Hematopoietic multipotent progenitor cell treated with erythropoietin and hydrocortisone succinate and interleukin-3 and kit ligand, for 15 days (in vitro differentiated cells): ENCODE results near the gene COPB1.

Experiments
- DNase-seq: peaks from one replicate; pipeline ENCODE4 v3.0.0-alpha.2; 2015; ENCODE audit warnings: low spot score

COPB1 gene

DNA sequence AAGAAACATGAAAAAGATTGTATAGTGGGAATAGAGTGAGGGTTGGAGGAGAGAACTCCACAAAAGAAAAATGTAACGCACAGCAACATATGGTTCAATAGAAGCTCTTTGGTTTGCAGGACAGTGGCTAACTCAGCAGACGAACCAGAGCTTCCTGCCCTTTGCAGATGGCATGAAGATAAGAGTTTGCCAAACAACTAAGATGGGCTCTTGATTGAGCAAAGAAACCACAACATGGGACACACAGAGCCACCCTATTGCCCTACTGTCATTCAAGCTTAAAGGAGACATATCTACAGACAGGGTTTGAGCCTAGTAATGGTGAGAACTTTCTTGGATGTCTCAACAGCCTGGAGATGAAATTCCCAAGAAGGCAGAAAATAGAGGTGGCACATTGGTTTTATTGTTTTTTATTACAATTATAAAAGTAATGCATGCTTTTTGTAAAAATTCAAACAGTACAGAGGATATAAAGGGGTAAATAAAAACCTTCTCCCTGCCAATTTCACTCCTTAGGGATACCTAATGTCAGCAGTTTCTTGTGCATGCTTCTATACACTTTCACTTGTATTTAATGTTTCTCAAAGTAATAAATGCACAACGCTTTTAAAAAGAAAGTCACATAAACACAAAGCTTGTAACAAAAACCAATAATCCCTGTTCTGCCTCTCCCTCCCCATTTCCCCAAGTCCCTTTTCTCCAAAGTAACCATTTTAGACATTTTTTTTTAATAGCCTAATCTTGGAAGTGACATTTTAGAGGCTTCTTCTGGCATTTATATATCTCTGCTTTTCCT is 63.7 kb downstream of the COPB1 start:
- DNase-seq: no peak

DNA sequence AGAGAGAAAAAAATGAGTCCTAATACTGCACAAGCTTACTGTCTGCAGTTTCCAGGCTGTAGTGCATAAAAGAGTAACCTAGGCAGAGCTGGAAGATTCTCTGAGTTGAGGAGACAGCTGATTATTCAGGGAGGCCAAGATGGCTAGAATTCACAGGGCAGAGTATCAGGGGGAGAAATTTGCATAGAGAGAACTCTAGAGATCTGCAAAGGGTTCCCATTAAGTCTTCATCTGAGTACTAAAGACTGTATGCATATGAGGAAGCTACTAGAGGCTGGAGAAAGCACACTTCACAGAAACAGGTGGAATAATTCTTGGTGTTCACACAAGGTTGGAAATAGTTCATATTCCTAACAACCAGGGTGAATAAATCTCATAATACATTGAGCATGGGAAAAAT is 74.0 kb downstream of the COPB1 start:
- DNase-seq: no peak

DNA sequence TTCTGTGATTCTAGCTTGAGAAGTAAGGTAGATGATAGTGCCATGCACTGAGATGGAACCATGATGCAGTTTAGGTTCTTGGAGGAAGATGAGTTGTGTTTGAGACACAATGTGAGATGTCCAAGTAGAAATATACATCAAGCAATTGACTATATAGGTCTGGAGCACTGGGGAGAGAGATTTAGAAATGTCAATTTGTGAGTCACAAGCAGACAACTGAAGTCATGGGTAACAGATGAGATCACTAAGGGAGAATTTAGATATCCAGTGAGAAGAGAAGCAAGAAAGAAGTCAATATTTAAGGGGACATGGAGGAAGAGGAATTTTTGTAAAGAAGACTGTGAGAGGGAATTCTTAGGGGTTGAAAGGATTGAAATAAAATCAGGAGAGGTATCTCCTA is 75.5 kb downstream of the COPB1 start:
- DNase-seq: no peak

DNA sequence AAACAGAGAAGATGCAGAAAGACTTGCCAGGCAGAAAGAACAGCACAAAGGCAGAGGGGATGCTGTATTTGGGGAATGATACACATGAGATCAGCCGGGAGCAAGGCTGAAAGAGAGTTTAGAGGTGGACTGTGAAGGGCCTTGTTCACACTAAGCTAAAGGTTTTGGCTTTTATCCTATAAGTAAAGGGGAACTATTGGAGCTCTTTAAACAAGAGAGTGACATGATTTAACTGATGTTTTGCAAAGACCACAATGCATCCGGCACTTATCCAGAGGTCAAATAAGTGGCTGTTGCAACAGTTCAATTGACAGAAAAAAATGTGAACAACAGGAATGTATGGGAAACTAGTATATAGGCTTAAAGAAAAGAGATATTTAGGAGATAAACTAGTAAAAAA is 76.0 kb downstream of the COPB1 start:
- no peak for DNase-seq

DNA sequence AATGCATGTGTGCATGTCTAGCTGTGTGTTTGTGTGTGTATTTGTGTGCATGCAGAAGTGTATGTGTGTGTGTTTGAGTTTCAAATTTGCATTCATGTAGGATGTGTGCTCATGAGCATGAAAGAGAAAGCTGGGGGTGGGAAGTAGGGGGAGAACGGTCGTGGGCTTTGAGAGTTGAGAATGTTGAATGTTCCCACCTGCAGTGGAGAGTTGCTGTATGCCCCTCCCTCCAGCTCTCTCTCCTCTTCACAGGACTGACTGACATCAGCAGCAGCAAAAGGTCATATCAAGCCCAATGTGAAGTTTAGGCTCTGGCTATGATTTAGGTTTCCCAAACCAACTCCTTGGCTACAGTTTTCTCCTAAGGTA is 76.8 kb downstream of the COPB1 start:
- no peak for DNase-seq

DNA sequence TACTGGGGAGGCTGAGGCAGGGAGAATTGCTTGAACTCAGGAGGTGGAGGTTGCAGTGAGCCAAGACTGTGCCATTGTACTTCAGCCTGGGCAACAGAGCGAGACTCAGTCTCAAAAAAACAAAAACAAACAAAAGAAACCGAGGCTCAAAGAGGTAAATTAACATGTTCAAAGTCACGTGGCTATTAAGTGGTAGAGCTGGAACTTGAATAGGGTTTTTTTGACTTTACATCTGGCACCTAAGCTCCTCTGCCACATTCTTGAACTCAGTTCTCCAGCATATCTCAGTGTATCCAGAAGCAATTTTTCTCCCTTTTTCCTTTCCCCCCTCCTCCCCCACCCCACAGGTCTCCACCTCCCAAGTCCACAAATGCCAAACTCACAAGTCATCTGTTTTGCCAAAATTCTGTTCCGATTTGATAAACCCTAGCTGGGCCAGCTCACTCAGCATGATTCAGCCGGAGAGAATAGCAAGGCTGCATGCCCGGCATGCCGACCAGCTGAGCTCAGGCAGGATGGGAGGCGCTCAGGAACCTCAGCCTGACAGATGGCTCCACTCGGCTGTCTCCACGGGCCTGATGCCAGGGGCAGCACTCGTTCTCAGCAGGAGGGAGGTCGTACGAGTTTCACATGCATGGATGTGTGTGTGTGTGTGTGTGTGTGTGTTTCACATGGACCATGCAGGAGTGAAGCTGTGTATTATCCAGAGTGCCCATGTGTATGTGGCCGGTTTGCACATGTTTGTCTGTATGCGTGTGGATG is 77.4 kb downstream of the COPB1 start:
- peak; percentile 79 for DNase-seq

DNA sequence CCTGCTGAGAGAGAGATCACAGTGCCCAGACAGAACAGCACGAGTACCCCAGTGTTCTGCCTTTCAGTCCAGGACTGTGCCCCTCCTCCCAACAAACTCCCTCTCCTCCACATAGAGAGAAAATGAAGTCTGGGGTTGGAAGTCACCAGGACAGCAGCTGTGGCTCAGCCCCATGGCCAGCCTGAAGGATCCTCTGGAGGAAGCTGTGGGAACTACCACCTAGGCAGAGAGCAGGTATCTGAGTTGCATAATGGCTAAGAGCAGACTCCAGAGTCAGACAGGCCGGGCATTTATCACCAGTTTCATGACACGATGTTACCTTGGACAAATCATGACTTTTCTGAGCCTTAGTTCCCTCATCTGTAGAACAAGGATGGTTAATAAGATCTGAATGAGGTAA is 79.4 kb downstream of the COPB1 start:
- no peak for DNase-seq

DNA sequence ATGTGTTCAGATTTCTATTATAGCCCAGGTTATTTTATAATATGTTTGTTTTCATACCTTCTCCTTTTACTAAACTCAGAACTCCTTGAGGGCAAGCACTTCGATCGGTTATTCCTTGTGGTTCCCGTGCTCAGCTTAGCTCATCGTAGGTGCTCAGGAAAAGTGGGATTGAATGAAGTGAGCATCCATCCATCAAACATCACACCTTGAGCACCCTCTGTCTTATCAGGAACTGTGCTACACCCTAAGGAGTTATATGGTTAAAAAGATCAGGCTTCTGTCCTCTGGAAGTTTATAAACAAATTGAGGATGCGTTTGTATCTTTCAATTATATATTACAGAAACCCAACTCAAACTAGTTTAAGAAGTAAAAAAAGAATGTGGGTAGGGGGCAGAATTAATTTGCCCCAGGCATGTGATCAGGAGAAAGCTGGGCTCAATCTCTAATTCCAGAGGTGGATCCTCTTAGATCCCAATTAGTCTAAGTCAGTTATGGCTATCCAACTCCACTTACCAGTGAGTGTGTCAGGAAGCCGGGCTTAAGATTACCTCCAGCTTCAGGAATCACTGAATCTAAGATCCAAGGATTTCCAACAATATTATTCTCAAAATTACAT is 80.7 kb downstream of the COPB1 start:
- DNase-seq: no peak

DNA sequence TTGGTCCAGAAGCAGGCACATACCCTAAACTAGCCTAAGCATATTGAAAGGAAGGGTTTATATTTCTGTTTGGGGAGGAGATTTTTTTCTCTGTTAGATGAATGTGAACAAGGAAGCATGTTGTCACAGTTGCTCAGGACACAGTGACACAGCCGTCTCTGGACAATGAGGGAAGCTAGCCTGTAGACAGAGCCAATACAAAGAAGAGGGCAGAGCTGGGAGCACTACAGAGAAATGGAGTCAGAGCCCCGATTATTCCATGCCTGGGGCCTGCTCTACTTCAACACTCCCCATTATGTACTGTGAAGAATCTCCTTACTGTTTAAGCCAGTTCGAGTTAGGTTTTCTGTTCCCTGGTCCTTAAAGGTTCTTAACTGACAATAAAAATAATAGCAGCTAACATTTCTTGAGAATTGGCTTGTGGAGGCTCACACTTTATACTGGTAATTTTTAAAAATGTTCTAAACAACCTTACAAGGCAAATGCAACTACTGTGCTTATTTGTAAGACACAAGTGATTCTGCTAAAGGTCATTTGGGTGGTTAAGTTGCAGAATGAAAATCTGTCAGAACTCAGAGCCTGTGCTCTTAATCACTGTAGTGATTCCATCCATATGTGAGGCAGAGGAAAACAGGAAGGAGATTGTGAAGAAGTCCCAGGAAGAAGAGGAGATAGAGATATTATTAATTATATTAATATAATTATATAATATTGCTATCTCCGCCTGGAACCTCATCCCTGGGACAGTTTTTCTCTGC is 81.8 kb downstream of the COPB1 start:
- no peak for DNase-seq

DNA sequence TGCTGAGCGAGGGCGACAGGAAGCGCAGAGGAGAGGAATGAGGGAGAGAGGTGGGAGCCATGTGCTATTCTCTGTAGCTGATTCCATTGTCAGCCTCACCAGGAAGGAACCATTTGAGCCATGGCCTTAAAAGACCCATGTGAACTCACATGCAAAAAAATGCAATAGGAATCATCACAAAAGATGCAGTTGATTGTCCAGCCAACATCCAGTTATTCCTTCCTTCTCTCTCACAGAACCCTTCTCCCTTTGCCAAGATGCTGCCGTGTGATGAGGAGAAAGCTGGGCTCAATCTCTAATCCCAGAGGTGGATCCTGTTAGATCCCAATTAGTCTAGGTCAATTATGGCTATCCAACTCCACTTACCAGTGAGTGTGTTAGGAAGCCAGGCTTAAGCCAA is 82.4 kb downstream of the COPB1 start:
- no peak for DNase-seq

DNA sequence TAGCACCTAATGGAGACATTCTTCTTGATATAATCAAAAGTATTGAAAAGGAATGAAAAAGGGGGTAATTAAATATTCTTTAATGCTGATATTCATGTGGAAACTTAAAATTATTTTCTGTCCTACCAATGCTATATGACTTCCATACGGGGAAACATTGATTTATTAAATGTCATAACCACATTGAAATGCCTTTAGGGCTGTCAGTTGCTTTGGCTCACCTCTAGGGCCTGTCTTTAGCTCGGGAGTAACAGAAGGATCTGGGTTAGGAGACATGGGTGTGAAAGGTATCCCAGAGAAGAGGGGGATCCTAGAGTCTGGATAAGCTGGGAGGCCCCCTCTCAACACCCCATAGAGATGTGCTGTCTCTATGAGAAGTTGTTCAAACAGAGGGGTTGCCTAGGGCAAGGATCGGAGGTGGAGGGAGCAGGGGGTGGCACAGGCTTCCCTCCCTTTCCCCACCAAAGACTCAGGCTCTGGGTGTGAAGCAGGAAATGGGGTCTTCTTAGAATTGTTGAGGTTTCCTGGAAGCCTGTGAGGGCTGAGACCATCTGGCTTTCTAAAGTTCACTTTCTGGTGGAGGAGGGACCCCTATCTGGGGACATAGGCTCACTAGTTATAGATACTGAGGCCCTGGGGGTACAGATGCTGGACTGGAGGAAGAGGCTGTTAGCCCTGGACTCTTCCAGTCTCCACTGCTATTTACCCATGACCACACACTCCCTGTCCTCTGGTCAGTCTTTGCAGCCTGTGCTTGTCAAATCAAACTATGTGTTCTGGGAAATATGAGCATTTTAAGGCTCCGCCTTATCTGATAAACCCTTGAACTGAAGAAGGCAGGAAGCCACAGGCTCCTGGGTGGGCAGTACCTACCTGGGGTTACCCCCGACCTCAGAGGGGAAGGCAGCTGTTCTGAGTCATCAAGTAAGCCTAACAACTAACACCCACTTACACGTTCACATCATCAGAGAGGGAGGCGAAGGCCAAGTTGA is 84.8 kb downstream of the COPB1 start:
- no peak for DNase-seq

DNA sequence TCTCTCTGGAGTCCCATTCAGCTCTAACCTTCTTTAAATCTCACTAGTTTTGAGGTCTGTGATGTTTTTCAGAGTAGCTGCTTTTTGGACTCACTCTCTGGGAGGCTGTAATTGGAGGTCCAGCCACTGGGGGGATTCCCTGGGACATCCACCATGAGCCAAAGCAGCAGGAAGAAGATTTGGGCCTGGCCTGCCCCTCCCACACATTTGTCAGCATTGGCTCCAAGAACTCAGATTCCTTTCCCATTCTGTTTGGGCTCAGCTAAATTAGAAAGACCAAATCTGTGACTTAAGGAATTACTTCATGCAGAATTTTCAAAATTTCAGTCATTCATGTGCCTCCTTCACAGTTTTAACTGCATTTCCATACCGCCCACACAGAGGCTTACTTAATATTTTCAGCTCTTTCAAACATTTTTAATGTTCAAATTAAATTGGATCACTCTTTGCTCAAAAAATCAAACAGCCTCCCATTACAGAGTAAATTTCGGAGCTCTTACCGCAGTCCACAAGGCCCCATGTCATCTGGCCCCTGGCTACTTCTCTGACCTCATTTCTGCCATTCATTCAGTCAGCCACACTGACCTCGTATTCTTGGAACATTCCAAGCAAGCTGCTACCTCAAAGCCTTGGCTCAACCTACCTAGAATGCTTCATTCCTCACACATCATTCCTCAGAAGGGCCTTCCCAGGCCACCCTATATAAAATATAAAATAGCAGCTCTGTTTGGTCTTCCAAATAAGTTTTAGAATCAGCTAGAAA is 86.1 kb downstream of the COPB1 start:
- peak; percentile 26 for DNase-seq

DNA sequence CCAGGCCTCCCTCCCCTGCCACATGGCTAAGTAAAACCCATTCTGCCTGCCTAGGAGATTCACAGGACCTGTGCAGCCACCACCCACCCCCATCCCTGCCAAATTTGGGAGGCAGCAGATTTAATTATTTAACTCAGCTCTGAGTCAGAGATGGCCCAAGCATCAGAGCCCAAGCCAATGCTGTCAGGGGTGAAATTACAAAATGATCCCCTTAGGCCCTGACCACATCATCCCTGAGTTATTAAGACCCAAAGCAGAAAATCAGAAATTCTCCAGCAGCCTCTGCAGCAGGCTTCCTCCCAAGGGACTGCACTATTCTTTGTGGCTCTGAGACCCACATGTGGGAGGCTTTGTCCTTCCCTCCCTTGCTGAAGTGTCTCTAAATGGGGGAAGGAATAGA is 87.8 kb downstream of the COPB1 start:
- no peak for DNase-seq

DNA sequence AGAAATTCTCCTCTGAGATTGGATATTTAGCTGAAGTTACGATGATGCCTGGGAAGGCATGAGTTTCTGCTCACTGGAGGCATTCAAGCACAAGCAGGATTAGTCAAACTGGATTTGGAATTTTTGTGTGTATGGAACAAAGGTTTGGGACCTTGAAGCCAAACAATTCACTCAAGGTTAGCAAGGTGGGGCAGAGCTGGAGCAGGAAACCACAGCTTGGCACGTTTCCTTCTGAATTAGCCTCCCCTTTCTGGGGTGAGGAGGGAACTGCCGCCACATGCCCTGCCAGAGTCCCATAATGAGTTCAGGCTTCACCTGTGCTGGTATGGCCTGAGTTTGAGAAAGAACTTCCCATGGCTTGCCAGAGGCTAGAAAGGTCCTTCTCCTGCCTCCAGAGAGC is 89.7 kb downstream of the COPB1 start:
- DNase-seq: no peak

DNA sequence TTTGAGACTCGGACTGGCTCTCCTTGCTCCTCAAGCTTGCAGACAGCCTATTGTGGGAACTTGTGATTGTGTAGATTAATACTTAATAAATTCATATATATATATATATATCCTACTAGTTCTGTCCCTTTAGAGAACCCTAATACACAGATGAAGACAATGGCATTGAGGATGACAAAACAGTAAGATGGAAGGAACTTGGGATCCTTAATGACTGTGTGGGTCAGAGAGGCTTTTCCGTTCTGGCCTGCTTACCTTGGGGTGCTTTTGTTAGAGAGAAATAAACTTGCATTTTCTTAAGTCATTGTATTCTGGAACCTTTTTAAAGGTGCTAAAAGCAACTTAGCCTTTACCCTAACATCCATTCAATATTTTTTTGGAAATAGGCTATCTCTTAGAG is 91.0 kb downstream of the COPB1 start:
- no peak for DNase-seq
